DMS53 (cell line): Measurements from ENCODE around the gene DIPK1B.

Experiments
- DNase-seq: peaks from one replicate; lab custom pipeline; 2025; lab: John Stamatoyannopoulos, UW

The DIPK1B gene

GRCh38 chr9:136673088-136673974 lies 39.0 kb upstream of the DIPK1B start:
- DNase-seq: no peak

- peak; percentile 62 for DNase-seq
Measured at GRCh38 chr9:136673975-136674785, 38.2 kb upstream of the DIPK1B start.

- DNase-seq: peak; percentile 99
Measured at GRCh38 chr9:136674786-136675349, 37.5 kb upstream of the DIPK1B start.

GRCh38 chr9:136675477-136676296 lies 36.7 kb upstream of the DIPK1B start:
- peak; percentile 96 for DNase-seq

GRCh38 chr9:136676297-136676794 lies 36.0 kb upstream of the DIPK1B start:
- DNase-seq: peak; percentile 54

- DNase-seq: no peak
Measured at GRCh38 chr9:136676920-136677686, 35.3 kb upstream of the DIPK1B start.

GRCh38 chr9:136678034-136678433 lies 34.3 kb upstream of the DIPK1B start:
- DNase-seq: no peak

GRCh38 chr9:136678624-136679023 lies 33.7 kb upstream of the DIPK1B start:
- no peak for DNase-seq

GRCh38 chr9:136679431-136679941 lies 32.9 kb upstream of the DIPK1B start:
- no peak for DNase-seq

- DNase-seq: no peak
Measured at GRCh38 chr9:136681029-136681428, 31.3 kb upstream of the DIPK1B start.

- no peak for DNase-seq
Measured at GRCh38 chr9:136681945-136682699, 30.2 kb upstream of the DIPK1B start.

GRCh38 chr9:136682710-136683109 lies 29.7 kb upstream of the DIPK1B start:
- DNase-seq: no peak

- no peak for DNase-seq
Measured at GRCh38 chr9:136683173-136683745, 29.1 kb upstream of the DIPK1B start.

GRCh38 chr9:136683755-136684154 lies 28.6 kb upstream of the DIPK1B start:
- DNase-seq: no peak

GRCh38 chr9:136684339-136684738 lies 28.0 kb upstream of the DIPK1B start:
- DNase-seq: no peak

GRCh38 chr9:136684799-136685198 lies 27.6 kb upstream of the DIPK1B start:
- DNase-seq: no peak

- DNase-seq: no peak
Measured at GRCh38 chr9:136685216-136685615, 27.2 kb upstream of the DIPK1B start.

GRCh38 chr9:136685790-136686533 lies 26.4 kb upstream of the DIPK1B start:
- DNase-seq: no peak

GRCh38 chr9:136686534-136686793 lies 25.9 kb upstream of the DIPK1B start:
- DNase-seq: no peak
